Esophagus muscularis mucosa (tissue), 4 donors: ENCODE data around the gene SERHL2. TPM values are rescaled to one million over a fixed set of nuclear protein-coding genes. Genes with fewer than 3 reads are reported as not detected.
"Not testable (repeated sequence)": the region's sequence is repeated elsewhere in the genome, so short reads cannot be mapped to it uniquely, and the experiment has no call there.

Experiments used
- DNase-seq: peaks from one replicate; pipeline ENCODE4 v3.0.0-alpha.2; 2017; ENCODE audit errors: extremely low spot score
- H3K27ac ChIP-seq, 4 donors: fragments of 200-600 bp; sonication (generic); replicated peaks in 1 of 4; 1 replicate in 3 of 4; 2 replicates in 1 of 4; pipeline ENCODE4 v1.5.1; 2016 to 2019; ENCODE audit warnings: mild to moderate bottlenecking in 1 of 4
- H3K27me3 ChIP-seq, 4 donors: fragments of 200-600 bp; sonication (generic); one replicate each; pipeline versions ENCODE4 v1.5.1 to v1.6.0; 2016 to 2019
- H3K36me3 ChIP-seq, 4 donors: fragments of 200-600 bp; sonication (generic); one replicate each; pipeline ENCODE4 v1.5.1; 2016 to 2019
- H3K4me1 ChIP-seq, 4 donors: fragments of 200-600 bp; sonication (generic); one replicate each; pipeline ENCODE4 v1.5.1; 2016 to 2019
- H3K4me3 ChIP-seq, 4 donors: fragments of 200-600 bp; sonication (generic); 1 replicate in 2 of 4; 2 replicates in 2 of 4; pipeline ENCODE4 v1.5.1; 2016 to 2019; ENCODE audit warnings: mild to moderate bottlenecking in 4 of 4, moderate library complexity in 1 of 4
- H3K9me3 ChIP-seq, 4 donors: fragments of 200-600 bp; sonication (generic); 1 replicate in 3 of 4; 2 replicates in 1 of 4; pipeline ENCODE4 v1.5.1; 2016 to 2019
- CTCF ChIP-seq, 3 experiments: fragments of 200-600 bp in 2 of 3; fragments of 450-650 bp in 1 of 3; sonication (generic) in 2 of 3; IDR thresholded peaks; one replicate each; pipeline ENCODE4 v1.5.1; 2017 to 2019; ENCODE audit warnings: antibody characterized with exemption in 3 of 3, mild to moderate bottlenecking in 2 of 3, moderate library complexity in 1 of 3
- EP300 ChIP-seq: sonication (generic); formaldehyde crosslinking; IDR thresholded peaks from one replicate; pipeline ENCODE4 v1.6.1; 2017; ENCODE audit warnings: antibody characterized with exemption
- POLR2A ChIP-seq: fragments of 450-650 bp; IDR thresholded peaks from one replicate; pipeline ENCODE4 v1.6.1; 2017; ENCODE audit warnings: antibody characterized with exemption, moderate library complexity, mild to moderate bottlenecking, low read depth
- POLR2AphosphoS5 ChIP-seq, 2 donors: sonication (generic); formaldehyde crosslinking; IDR thresholded peaks; one replicate each; pipeline ENCODE4 v1.6.1; 2017; ENCODE audit warnings: antibody characterized with exemption in 2 of 2
- WGBS: methylation state at CpG from one replicate; pipeline ENCODE4 v1.1.5; 2018; 5-methylcytosine and 5-hydroxymethylcytosine counted together
- intact Hi-C: fragments of 100-400 bp; cut with DNase I; formaldehyde crosslinking; loops from one replicate; pipeline ENCODE4 v1.15.1; 2023
- total RNA-seq, 4 donors: library from RNA; depleted of rRNA; stranded (reverse); fragments of >200 nt; gene quantifications; one replicate each; pipeline versions ENCODE4 v1.1.0 to v1.2.1, GENCODE V29; 2016

The SERHL2 gene
- total RNA-seq, 4 donors from 2014 or later: 3.1 to 9.1 (median 5.0) TPM

GRCh38 chr22:42614312-42615091, 60.7 kb downstream of the SERHL2 start, which contains the start of gene POLDIP3:
Gene POLDIP3 (minus strand): TSS chr22:42614883. CDS start chr22:42614857, 26 bp downstream.
- Histone ChIP-seq H3K27ac (peak within 1 kb of the TSS; percentile 95 to 98 (median 96)), H3K4me3 (peak within 1 kb of the TSS; percentile 74 to 95 (median 83)), H3K36me3 (peaks cover 6 to 20% (median 16%) of the 10 kb centered on the region in 4 donors), H3K9me3 (no peaks in the 10 kb centered on the region), H3K4me1 (peaks cover 49 to 75% (median 71%) of the 10 kb centered on the region in 4 donors), H3K27me3 (no peaks in the 10 kb centered on the region)
- 0% methylated on average over 36 of the region's 85 CpGs for WGBS
- TF ChIP-seq EP300 (no peak), POLR2AphosphoS5 (IDR thresholded peaks at IDR 0.05) (peak in 1 of 2 donors; percentile 95), CTCF (IDR thresholded peaks at IDR 0.05) (peak; percentile 7 to 54 (median 32)), POLR2A (peak; percentile 25)
- peak; percentile 99 for DNase-seq
- intact Hi-C loops: no loop called here

- no peaks in the 10 kb centered on the region for H3K9me3 ChIP-seq
- no peaks in the 10 kb centered on the region for H3K27me3 ChIP-seq
- intact Hi-C loops: no loop called here
- H3K36me3 ChIP-seq: peaks cover 6 to 28% (median 24%) of the 10 kb centered on the region in 4 donors
- peak; percentile 98 for DNase-seq
- H3K27ac ChIP-seq: peak overlapping the region; percentile 95 to 98 (median 96)
- peaks cover 42 to 68% (median 64%) of the 10 kb centered on the region in 4 donors for H3K4me1 ChIP-seq
- H3K4me3 ChIP-seq: peak overlapping the region; percentile 74 to 95 (median 83)
- 0% methylated on average over 35 of the region's 35 CpGs for WGBS
- TF ChIP-seq CTCF (IDR thresholded peaks at IDR 0.05) (peak in 1 of 3 experiments; percentile 15), POLR2A (peak; percentile 100), POLR2AphosphoS5 (IDR thresholded peaks at IDR 0.05) (peak; percentile 1 to 100), EP300 (no peak)
Measured at GRCh38 chr22:42615092-42615859, 61.5 kb downstream of the SERHL2 start.

GRCh38 chr22:42615860-42616175, 62.1 kb downstream of the SERHL2 start:
- H3K4me3 ChIP-seq: peak overlapping the region; percentile 74 to 95 (median 83)
- DNase-seq, H3K27me3 ChIP-seq, H3K9me3 ChIP-seq: not testable (repeated sequence)
- peak overlapping the region; percentile 95 to 98 (median 96) for H3K27ac ChIP-seq
- H3K36me3 ChIP-seq: peaks cover 6 to 30% (median 28%) of the 10 kb centered on the region in 4 donors
- peaks cover 37 to 68% (median 63%) of the 10 kb centered on the region in 4 donors for H3K4me1 ChIP-seq
- intact Hi-C loops: loop anchor here (2.0 kb wide), 1 partner anchor 67 kb away; no protein-coding TSS in a partner anchor
- WGBS: 29% methylated on average over 13 of the region's 13 CpGs

- H3K4me1 ChIP-seq: peaks cover 28 to 68% (median 63%) of the 10 kb centered on the region in 4 donors
- H3K4me3 ChIP-seq: no peak overlapping the region
- no peak for DNase-seq
- no peaks in the 10 kb centered on the region for H3K9me3 ChIP-seq
- peak overlapping the region; percentile 95 to 98 (median 96) for H3K27ac ChIP-seq
- 54% methylated on average over 20 of the region's 20 CpGs for WGBS
- intact Hi-C loops: loop anchor here (2.0 kb wide), 1 partner anchor 65 kb away; no protein-coding TSS in a partner anchor
- TF ChIP-seq POLR2AphosphoS5 (IDR thresholded peaks at IDR 0.05) (peak in 1 of 2 donors; percentile 32), EP300 (no peak)
- peaks cover 6 to 30% (median 24%) of the 10 kb centered on the region in 4 donors for H3K36me3 ChIP-seq
- no peaks in the 10 kb centered on the region for H3K27me3 ChIP-seq
Measured at GRCh38 chr22:42617155-42617983, 63.6 kb downstream of the SERHL2 start.
